Fibroblast of lung (primary cell): ENCODE data around the gene CPZ. TPM values are rescaled to one million over a fixed set of nuclear protein-coding genes. Genes with fewer than 3 reads are reported as not detected.

Experiments used
- DNase-seq, 2 donors: peaks; one replicate each; pipeline versions ENCODE4 v3.0.0 to v3.0.0-alpha.2; 2010; ENCODE audit warnings: low read depth in 2 of 2
- H2AFZ ChIP-seq: 2 replicates; pipeline ENCODE4 v1.5.1; 2012; ENCODE audit warnings: low read length, control low read depth, inconsistent platforms
- H3K27ac ChIP-seq: 2 replicates; pipeline ENCODE4 v1.5.1; 2011; ENCODE audit warnings: low read length, control low read depth; ENCODE audit not compliant: insufficient read depth
- H3K27me3 ChIP-seq: 2 replicates; pipeline ENCODE4 v1.5.1; 2011; ENCODE audit warnings: mild to moderate bottlenecking, low read length; ENCODE audit not compliant: control insufficient read depth, insufficient read depth
- H3K36me3 ChIP-seq: 2 replicates; pipeline ENCODE4 v1.5.1; 2011; ENCODE audit warnings: low read length; ENCODE audit not compliant: control insufficient read depth, insufficient read depth
- H3K4me1 ChIP-seq: 2 replicates; pipeline ENCODE4 v1.5.1; 2011; ENCODE audit warnings: low read length; ENCODE audit not compliant: control insufficient read depth, insufficient read depth; ENCODE audit errors: extremely low read depth
- H3K4me2 ChIP-seq: 2 replicates; pipeline ENCODE4 v1.5.1; 2011; ENCODE audit warnings: low read length, control low read depth; ENCODE audit not compliant: insufficient read depth; ENCODE audit errors: extremely low read depth
- H3K4me3 ChIP-seq, 4 experiments: fragments of 200-600 bp in 1 of 4; sonication (generic) in 1 of 4; replicated peaks in 1 of 4; 2 replicates each; pipeline ENCODE4 v1.5.1; 2011 to 2016; ENCODE audit warnings: low read length in 4 of 4, low read depth in 3 of 4, mild to moderate bottlenecking in 3 of 4, control low read depth in 2 of 4, inconsistent platforms in 1 of 4, mixed read lengths in 1 of 4; ENCODE audit not compliant: insufficient read depth in 1 of 4; ENCODE audit errors: control extremely low read depth in 1 of 4
- H3K79me2 ChIP-seq: 2 replicates; pipeline ENCODE4 v1.5.1; 2012; ENCODE audit warnings: mild to moderate bottlenecking, low read length, inconsistent platforms; ENCODE audit not compliant: control insufficient read depth, insufficient read depth
- H3K9ac ChIP-seq: 2 replicates; pipeline ENCODE4 v1.5.1; 2011; ENCODE audit warnings: mild to moderate bottlenecking, low read length, control low read depth; ENCODE audit not compliant: insufficient read depth
- H3K9me3 ChIP-seq: 2 replicates; pipeline ENCODE4 v1.5.1; 2012; ENCODE audit warnings: low read depth, low read length; ENCODE audit not compliant: control insufficient read depth, insufficient read depth
- H4K20me1 ChIP-seq: 2 replicates; pipeline ENCODE4 v1.5.1; 2011; ENCODE audit warnings: low read length; ENCODE audit not compliant: control insufficient read depth, insufficient read depth; ENCODE audit errors: extremely low read depth
- EZH2 ChIP-seq: IDR thresholded peaks from 2 replicates; pipeline ENCODE4 v1.5.1; 2012; ENCODE audit warnings: low read length, control low read depth, mild to moderate bottlenecking; ENCODE audit errors: missing control alignments
- polyA plus RNA-seq, 2 donors: library from polyadenylated mRNA; depleted of rRNA in 1 of 2; stranded (reverse) in 1 of 2; unstranded in 1 of 2; fragments of >200 nt; gene quantifications; 2 replicates each; pipeline ENCODE4 v1.2.1, GENCODE V29; 2011 to 2012; ENCODE audit warnings: missing spikeins in 1 of 2
- total RNA-seq: library from RNA; depleted of rRNA; stranded (reverse); fragments of >200 nt; gene quantifications from 2 replicates; pipeline ENCODE4 v1.2.1, GENCODE V29; 2014
- TF ChIP-seq, protein P1 (sequence below), 2 donors: IDR thresholded peaks in 1 of 2; conservative IDR thresholded peaks in 1 of 2; 1 replicate in 1 of 2; 2 replicates in 1 of 2; pipeline ENCODE4 v1.5.1; 2011 to 2012; ENCODE audit warnings: low read length in 2 of 2, control low read depth in 1 of 2, inconsistent platforms in 1 of 2, low read depth in 1 of 2, mild to moderate bottlenecking in 1 of 2

CPZ gene
- total and polyA plus RNA-seq, 2 donors (not counting 1 experiment from before 2014, with no cell fraction given), result 7.1 to 24.4 TPM

DNA sequence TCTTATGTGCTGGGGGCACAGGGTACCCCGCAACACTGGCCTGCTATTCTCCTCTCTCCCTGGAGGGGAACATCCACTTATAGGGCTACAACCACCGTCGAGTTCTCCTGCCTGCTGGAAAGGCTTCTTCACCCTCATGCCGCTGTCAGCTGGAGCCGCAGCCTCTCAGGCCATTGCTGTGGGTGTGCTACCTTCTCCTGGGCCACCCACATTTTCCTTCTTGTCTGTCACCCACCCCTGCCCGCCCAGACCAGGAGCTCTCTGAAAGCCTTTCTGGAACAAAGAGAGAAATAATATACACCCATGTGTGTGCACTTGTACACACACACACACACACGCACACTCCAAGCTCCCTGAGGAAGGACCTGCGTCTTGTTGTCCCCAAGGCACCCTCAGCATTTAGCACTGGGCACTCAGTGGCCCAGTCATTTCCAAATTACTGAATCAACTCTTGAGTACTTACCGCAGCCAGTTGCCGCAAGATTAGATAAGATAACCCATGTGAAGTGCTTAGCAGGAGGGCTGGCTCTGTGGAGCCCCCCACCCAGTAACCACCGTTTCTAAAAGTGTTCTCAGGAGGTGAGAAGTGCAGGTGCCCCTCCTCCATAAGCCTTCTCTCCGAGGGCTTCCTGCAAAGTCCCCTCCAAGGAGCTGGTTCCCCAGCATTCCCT lies 50.2 kb downstream of the CPZ start:
- Histone ChIP-seq H3K27ac (no peak overlapping the region), H3K27me3 (no peaks in the 10 kb centered on the region), H3K4me1 (no peaks in the 10 kb centered on the region), H3K9ac (no peak overlapping the region), H3K79me2 (no peaks in the 10 kb centered on the region), H3K36me3 (no peaks in the 10 kb centered on the region), H3K4me3 (no peak overlapping the region), H3K4me2 (no peak overlapping the region), H4K20me1 (no peaks in the 10 kb centered on the region), H2AFZ (no peak overlapping the region), H3K9me3 (no peaks in the 10 kb centered on the region)
- no peak for DNase-seq
- TF ChIP-seq, protein P1, sequence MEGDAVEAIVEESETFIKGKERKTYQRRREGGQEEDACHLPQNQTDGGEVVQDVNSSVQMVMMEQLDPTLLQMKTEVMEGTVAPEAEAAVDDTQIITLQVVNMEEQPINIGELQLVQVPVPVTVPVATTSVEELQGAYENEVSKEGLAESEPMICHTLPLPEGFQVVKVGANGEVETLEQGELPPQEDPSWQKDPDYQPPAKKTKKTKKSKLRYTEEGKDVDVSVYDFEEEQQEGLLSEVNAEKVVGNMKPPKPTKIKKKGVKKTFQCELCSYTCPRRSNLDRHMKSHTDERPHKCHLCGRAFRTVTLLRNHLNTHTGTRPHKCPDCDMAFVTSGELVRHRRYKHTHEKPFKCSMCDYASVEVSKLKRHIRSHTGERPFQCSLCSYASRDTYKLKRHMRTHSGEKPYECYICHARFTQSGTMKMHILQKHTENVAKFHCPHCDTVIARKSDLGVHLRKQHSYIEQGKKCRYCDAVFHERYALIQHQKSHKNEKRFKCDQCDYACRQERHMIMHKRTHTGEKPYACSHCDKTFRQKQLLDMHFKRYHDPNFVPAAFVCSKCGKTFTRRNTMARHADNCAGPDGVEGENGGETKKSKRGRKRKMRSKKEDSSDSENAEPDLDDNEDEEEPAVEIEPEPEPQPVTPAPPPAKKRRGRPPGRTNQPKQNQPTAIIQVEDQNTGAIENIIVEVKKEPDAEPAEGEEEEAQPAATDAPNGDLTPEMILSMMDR (conservative IDR thresholded peaks at IDR 0.05 in 1 of 2, IDR thresholded peaks at IDR 0.05 in 1 of 2; ENCODE audit: low read depth in 1 of 2, low read length in 2 of 2), result no peak
- TF ChIP-seq EZH2, result no peak

DNA sequence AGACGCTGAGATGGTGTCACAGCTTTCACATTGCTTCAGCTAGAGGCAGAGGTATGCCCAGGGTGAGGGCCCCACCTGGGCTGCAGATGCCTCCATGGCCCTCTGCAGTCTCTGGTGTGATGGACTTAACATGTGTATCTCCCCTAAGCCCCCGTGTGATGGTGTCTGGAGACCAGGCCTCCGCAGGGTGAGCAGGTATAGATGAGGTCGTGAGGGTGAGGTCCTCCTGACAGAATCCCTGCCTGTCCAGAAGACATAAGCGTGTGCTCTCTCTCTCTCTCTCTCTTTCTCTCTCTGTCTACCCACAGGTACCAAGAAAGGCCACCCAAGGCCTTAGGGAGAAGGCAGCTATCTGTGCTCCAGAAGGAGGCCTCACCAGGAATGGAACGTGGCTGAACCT lies 50.9 kb downstream of the CPZ start:
- H3K9ac ChIP-seq, result no peak overlapping the region
- H4K20me1 ChIP-seq, result no peaks in the 10 kb centered on the region
- no peaks in the 10 kb centered on the region for H3K79me2 ChIP-seq
- no peak for DNase-seq
- no peaks in the 10 kb centered on the region for H3K36me3 ChIP-seq
- H3K4me3 ChIP-seq, result no peak overlapping the region
- H3K27ac ChIP-seq, result no peak overlapping the region
- H3K4me2 ChIP-seq, result no peak overlapping the region
- TF ChIP-seq, protein P1 (conservative IDR thresholded peaks at IDR 0.05 in 1 of 2, IDR thresholded peaks at IDR 0.05 in 1 of 2; ENCODE audit: low read depth in 1 of 2, low read length in 2 of 2), result no peak
- no peak for TF ChIP-seq EZH2
- no peak overlapping the region for H2AFZ ChIP-seq
- no peaks in the 10 kb centered on the region for H3K27me3 ChIP-seq
- no peaks in the 10 kb centered on the region for H3K4me1 ChIP-seq
- no peaks in the 10 kb centered on the region for H3K9me3 ChIP-seq

DNA sequence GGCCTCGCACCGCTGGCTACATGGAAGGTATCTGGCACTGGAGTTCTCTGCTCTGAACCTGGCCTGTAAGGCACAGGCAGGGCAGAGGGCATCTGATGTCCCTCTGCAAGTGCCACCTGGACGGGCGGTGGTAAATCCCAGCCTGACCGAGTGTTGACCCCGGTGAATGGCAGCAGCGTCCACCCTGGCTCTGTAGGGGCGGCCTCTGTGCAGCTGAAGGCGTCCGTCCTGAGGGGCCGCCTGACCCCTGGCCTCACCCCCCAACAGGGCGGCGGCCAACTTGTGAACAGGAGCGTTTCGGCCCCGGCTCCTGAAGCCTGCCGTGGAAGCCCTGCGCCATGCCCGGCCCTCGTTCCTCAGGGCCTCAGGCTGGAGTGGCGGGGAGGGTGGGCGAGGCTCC lies 51.4 kb downstream of the CPZ start:
- H3K27ac ChIP-seq, result no peak overlapping the region
- H3K27me3 ChIP-seq, result no peaks in the 10 kb centered on the region
- DNase-seq, result no peak
- H2AFZ ChIP-seq, result no peak overlapping the region
- no peak for TF ChIP-seq EZH2
- TF ChIP-seq, protein P1 (conservative IDR thresholded peaks at IDR 0.05 in 1 of 2, IDR thresholded peaks at IDR 0.05 in 1 of 2; ENCODE audit: low read depth in 1 of 2, low read length in 2 of 2), result no peak
- no peaks in the 10 kb centered on the region for H3K36me3 ChIP-seq
- no peak overlapping the region for H3K4me3 ChIP-seq
- no peaks in the 10 kb centered on the region for H4K20me1 ChIP-seq
- H3K4me2 ChIP-seq, result no peak overlapping the region
- no peaks in the 10 kb centered on the region for H3K79me2 ChIP-seq
- no peaks in the 10 kb centered on the region for H3K9me3 ChIP-seq
- no peaks in the 10 kb centered on the region for H3K4me1 ChIP-seq
- H3K9ac ChIP-seq, result no peak overlapping the region
